HG03196 (cell line): ENCODE measurements around the gene SMIM10L1.

Source experiments
- ATAC-seq: cut with Tn5 transposase; IDR thresholded peaks from one replicate; pipeline ENCODE4 v1.9.1; 2021; ENCODE audit not compliant: unreplicated experiment

Gene SMIM10L1

DNA sequence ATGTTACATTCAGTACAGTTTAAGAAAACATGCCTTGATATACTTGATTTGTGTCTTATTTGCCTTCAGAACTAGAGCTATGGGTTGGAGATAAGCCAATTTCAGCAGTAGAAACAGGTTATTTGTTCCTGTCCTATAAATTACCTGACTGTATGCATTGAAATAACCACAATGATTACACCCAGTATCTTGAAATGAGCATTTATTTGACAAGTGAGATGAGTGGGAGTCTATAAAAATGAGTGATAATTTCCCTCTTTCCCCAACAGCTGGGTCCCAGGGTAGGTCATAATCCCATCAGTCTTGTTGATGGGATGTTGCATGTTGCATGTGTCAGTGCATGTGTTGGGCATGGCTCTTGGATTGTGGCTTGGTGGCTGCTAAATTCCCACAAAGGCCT is 12.0 kb downstream of the SMIM10L1 start:
- ATAC-seq: no peak

DNA sequence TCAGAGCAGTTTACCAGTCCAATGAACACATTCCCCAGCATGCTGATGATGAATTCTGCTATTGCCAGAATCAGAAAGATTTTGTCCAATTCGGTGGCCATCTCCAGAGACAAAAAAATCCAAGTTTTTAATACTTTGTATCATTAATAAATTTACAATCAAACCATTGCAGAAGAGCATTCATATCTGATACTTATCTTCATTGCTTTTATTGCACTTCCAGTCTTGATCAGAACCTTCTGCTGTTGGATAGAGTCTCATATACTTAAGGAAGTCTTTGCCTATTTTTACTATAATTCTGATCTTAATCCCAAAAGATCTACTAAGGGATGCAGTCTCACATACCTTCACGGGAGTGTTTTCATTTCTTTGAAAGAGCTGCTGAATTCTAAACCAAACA is 15.8 kb downstream of the SMIM10L1 start, which contains the start of gene TAS2R42:
TSS of gene TAS2R42 (minus strand) at position 101 of the 400 bp plus-strand sequence. CDS start at position 101, 0 bp downstream.
- no peak for ATAC-seq

DNA sequence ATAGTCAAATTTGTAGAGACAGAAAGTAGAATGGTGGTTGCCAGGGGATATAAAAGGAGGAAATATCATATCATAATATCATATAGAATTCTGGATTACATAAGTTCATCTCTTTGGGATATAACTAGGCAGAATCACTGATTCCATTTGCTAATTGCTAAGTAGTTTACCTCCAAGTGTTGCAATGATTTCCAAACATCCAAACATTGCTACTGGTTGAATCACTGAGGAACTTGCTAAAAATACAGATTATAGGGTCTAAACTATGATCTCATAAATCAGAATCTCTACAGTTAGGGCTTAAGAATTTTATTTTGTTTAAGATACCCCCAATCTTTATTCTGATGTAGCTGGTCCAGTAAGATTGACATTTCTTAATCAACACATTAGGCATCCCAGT is 31.8 kb downstream of the SMIM10L1 start:
- no peak for ATAC-seq

DNA sequence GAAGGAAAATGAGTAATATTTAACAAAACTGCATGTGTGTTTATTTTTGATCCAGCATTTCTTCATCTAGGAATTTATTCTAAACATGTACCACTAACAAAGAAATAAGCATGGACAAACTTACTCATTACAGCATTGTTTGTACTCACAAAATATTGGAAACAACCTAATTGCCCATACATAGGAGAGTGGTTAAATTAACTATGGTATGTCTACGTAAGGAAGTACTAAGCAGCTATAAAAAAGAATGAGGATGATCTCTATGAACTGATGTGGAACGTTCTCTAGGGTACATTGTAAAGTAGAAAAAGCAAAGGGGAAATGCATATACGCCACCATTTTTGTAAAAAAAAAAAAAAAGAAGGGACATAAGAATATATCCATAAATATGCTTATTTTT is 33.2 kb downstream of the SMIM10L1 start:
- no peak for ATAC-seq

DNA sequence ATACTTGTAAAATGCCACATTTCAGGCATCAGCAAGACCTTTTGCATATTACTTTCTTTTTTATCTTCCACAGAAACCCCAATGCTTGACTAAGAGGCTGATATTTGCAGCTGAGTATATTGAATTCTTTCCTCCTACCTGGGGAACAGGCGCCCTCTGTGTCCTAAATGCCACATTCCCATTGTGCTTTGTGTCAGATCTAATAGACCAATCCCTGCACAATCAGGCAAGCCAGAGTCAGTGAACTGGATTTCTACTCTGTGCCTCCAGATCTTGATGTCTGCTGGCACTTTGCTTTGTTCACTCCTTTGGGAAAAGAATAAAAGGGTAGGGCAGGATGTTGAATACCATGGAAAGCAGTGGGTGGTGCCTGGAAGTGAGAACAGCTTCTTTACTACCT is 38.1 kb downstream of the SMIM10L1 start:
- ATAC-seq: no peak
